Thyroid gland (tissue), 4 donors: ENCODE results near the gene CREB5.

ENCODE experiments used
- POLR2A ChIP-seq, 2 donors: fragments of 450-650 bp; IDR thresholded peaks; one replicate each; pipeline ENCODE4 v1.6.1; 2017; ENCODE audit warnings: antibody characterized with exemption in 2 of 2, mild to moderate bottlenecking in 2 of 2, moderate library complexity in 1 of 2
- TF ChIP-seq, protein P1 (sequence below), 6 experiments: fragments of 200-600 bp in 3 of 6; fragments of 450-650 bp in 3 of 6; sonication (generic) in 3 of 6; IDR thresholded peaks; one replicate each; pipeline ENCODE4 v1.5.1; 2016 to 2019; ENCODE audit warnings: antibody characterized with exemption in 6 of 6, mild to moderate bottlenecking in 2 of 6, inconsistent platforms in 1 of 6, moderate library complexity in 1 of 6

DNA sequence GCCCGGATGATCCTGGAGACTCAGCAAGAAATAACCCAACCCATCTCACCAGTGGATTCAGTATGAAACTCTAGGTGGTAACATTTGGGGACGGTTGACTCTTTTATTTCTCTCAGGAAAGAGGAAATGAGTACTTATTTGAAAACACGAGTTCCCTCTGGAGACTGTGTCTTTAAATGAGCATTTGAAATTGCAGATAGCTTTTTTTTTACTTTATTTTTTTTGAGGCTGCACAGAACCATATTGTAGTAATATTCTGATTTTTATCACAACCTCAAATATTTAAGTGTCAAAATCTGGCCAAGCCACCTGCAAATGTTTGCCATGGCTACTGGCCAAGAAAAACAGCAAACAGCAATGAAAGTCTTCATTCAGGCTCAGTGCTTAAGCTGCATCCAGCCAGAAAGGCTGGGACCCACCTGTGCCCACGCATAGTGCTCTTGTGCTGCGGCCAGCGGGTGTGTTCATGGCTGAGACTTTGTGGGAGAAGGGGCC is 160.8 kb downstream of the CREB5 start:
- TF ChIP-seq, protein P1, sequence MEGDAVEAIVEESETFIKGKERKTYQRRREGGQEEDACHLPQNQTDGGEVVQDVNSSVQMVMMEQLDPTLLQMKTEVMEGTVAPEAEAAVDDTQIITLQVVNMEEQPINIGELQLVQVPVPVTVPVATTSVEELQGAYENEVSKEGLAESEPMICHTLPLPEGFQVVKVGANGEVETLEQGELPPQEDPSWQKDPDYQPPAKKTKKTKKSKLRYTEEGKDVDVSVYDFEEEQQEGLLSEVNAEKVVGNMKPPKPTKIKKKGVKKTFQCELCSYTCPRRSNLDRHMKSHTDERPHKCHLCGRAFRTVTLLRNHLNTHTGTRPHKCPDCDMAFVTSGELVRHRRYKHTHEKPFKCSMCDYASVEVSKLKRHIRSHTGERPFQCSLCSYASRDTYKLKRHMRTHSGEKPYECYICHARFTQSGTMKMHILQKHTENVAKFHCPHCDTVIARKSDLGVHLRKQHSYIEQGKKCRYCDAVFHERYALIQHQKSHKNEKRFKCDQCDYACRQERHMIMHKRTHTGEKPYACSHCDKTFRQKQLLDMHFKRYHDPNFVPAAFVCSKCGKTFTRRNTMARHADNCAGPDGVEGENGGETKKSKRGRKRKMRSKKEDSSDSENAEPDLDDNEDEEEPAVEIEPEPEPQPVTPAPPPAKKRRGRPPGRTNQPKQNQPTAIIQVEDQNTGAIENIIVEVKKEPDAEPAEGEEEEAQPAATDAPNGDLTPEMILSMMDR (IDR thresholded peaks at IDR 0.05): no peak
- TF ChIP-seq POLR2A (IDR thresholded peaks at IDR 0.05): no peak
